ENCODE results near the gene FAM174B.

The FAM174B gene

DNA sequence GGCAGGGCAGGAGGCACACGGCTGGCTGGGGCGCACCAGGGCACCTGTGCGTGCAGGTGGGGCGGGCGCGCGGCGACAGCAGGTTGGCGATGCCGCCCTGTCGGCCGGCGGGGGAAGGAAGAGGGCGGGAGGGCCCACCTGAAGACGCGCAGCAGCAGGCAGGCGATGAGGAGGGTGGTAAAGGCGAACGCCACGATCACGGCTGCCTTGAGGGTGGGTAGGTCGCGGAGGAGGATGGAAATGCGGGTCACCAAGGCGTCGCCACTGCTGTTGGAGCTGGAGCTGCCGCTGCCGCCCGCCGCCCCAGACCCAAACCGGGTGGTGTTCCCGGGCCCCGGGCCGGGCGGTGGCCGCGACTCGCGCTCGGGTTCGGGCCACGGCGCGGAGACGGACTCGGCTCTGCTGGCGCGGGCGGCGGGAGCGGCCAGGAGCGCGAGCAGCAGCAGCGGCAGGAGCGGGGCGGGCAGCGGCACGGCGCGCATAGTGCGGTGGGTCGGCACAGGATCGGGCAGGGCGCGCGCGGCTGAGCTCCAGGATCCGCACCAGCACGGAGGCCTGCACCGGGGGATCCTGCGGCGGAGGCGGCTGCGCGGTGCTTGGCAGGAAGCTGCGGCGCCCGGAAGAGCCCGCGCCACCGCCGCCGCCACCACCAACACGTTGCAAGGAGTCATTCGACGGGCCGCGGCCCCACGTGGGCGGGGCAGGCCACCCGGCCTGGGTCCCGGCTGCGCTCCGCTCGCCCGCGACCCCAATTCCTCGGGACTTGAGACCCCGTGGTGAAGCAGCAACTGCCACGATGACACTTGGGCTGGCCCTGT lies at the start of gene FAM174B:
TSS of gene FAM174B (minus strand) at position 598 of the 818 bp plus-strand sequence.
- no peak for DNase-seq

DNA sequence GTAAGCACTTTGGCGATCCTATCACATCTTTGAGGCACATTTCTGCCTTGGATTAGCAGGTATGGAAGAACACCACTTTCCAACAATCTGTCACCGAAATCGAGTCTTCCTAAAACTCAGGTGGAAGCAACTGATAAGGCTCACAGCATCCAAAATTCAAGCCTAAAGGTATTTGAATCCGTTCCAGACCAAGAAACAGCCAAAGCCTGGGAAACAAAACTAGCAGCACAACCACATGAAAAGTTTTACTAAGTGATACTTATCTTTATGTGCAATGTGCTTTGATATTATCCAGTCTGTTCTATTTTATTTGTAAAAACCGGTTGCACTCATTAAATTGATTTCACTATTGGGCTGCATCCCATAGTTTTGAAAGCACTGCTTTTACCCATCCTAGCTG lies 40.5 kb upstream of the FAM174B start:
- DNase-seq: no peak

DNA sequence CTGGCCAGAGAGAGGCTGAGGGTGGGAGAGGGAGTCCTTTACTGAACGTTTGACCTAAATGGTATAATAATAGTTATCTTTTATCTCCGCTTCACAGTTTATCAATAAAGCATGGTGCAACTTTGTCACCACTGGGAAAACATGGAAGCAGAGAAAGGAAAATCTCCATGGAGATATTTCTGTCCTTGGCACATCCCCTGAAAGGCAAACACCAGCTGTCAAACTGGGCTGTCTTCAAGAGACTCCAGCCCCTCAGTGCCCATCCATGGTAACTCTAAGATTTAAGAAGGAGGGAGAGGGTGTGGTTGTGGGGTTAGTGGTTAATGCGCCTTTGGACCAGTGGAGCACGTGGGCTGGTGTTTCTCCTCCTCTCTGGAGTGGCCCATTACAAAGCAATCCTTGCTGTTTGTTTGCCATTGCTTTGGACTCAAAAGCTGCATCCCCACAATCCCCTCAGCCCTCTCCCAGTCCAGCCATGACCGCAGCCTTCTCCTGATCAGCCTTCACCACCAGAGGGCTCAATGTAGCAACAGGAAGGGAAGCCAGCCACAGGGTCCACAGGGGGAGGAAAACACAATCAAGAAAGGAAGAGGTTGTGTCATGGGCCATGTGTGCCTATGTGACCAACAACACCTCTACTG lies 38.2 kb upstream of the FAM174B start:
- DNase-seq: no peak

DNA sequence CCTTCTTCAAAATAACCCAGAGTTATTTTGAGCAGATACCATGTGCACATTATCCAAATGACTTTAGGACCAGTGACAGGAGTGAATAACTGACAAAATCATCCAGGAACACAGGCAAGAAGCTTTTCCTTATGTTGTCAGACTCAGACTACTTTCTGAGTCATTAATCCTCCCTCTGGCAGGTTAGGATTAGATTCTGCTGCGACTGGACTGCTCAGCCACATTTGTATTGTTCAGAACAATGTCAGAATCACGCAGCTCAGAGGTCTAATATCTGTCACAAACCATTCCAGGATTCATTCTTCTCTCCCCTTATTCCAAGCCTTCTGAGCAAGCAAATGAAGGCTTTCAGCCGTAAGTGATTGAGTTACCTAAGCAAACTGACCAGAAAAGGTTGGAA lies 34.8 kb upstream of the FAM174B start:
- DNase-seq: no peak

DNA sequence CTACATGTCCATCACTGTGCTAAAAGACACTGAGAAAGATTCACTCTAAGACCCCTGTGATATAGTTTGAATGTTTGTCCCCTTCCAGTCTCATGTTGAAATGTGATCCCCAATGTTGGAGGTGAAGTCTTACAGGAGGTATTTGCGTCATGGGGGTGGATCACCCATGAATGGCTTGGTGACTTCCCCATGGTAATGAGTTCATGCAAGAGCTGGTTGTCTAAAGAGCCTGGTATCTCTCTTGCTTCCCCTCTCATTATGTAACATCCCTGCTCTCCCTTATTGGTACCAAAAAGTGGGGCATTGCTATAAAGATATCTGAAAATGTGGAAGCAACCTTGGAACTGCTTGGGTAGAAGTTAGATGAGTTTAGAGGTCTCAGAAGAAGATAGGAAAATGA lies 32.2 kb upstream of the FAM174B start:
- DNase-seq: no peak

DNA sequence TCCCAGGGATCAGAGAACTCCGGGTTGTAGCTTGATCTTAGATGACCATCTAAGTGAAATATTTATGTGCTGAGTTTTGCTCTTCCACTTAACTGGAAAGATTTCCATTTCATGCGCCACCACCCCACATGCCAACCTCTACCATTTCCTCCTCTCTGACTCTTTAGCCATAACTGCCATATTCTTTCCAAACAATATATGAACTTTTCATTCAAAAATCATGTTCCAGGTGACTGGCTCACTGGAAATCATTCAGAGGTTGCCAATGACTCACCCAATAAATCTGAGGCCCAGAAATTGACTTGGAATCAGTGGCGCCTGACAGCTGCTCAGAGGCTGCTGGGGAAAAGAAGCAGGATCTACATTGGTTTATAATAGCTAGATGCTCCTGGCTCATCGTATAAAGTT lies 31.6 kb upstream of the FAM174B start:
- no peak for DNase-seq

DNA sequence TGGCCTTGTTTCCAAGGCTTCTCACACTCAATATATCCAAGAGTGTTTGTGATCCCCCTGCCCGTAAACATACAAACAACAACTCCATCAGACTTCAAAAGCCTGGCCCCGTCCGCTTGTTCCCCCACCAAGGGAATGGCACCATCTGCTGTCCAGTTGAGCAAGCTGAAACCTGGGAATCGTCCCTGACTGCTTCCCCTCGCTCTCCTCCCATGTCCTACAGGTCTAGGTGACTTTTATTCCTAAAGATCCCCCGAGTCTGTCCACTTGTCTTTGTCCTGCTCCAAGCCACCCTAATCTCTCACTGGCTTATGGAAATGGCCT lies 27.9 kb upstream of the FAM174B start:
- no peak for DNase-seq

DNA sequence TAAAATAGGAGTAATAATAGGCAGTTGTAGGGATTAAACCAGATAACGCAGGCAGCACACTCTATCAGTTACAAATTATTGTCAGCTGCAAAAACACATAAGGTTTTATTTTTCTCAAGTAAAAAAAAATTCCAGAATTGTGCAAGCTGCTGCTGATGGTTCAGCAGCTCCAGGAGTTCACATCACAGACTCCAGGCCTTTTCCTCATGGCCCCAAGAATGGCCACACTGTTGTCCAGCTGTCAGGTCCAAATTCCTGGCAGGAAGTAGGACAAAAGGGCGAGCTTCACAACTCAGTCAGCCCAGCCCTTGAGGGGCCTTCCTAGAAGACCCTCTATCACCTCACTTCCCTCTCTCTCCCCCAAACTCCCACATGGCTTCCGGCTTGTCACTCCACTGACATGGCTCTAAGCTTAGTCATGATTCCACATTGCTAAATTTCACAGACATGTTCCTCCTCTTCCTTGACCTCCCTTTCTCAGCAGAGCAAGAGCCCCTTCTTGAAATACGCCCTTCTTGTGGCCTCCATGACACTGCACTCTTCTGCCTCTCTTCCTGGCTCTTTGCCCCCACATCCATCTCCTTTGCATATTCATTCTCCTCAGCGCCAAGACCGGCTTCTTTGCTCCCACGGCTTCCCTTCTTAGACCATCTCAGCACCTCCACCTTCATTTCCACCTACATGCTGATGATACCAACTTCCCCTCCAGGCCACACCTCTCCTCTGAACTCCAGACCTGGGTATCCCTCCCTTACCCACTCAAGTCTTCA lies 27.4 kb upstream of the FAM174B start:
- no peak for DNase-seq

DNA sequence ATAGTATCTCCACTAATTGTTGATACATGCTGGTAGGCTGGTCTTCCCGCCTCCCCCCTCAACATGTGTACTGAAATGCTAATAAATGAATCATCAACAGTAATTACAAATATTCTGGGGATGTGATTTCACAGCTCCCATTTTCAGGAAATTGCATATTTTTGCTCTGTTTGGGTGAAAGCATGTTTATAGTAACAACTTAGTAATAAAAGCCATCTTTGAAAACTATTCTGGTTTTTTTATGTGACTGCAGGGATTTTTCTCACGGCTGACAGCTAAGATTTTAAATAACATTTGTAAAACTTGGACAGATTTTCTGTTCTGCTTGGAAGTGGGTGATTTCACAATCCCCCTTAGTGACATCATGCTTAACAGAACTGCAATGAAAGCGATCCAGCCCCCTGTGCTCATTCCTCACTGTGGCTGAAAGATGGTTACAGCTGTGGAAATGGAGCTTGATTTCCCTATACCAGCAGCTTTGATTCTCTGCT lies 25.6 kb upstream of the FAM174B start:
- DNase-seq: no peak

DNA sequence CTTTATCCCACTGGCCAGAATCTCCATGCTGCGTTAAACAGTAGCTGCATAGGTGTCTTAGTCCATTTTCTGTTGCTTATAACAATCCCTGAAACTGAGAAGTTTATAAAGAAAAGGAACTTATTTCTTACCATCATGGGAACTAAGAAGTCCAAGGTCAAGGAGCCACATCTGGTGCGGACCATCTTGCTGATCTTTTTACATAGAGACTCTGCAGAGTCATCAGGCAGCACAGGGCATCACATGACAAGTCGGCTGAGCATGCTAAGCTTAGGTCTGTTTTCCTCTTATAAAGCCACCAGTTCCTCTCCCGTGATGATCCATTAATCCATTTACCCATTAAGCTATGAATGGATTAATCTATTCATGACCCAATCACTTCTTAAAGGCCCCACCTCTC lies 22.4 kb upstream of the FAM174B start:
- no peak for DNase-seq

DNA sequence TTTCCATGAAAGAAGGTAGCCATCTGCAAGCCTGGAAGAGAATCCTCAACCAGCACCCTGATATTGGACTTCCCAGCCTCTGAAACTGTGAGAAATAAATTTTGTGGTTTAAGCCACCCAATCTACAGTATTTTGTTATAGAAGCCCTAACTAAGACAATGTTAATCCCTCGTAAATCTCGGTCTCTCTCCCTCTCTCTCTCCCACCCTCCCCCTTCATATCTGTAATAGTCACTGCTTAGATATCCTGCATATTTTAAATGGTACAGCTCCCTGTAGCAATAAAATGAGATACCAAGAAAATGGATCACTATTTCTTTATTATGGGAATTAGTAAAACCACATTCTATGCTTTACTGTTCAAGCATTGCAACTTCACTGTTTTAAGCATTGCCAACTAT lies 21.0 kb upstream of the FAM174B start:
- DNase-seq: no peak

DNA sequence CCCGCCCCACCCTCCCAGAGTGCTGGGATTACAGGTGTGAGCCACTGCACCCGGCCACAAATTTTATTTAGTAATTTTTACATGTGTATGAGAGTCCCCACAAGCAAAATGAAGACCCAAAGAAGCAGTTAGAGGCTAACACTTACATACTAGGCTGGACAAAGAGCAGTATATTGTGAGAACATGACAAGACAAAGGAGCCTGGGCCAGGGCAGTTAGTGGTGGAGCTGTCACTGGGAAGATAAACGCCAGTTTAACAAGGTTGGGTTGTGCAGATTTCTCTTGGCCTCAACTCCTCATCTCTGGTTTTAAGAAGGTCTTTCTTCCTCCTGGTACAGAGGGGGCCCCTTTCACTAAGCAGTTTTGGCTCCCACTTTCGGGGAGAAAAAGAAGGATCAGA lies 19.9 kb upstream of the FAM174B start:
- DNase-seq: no peak

DNA sequence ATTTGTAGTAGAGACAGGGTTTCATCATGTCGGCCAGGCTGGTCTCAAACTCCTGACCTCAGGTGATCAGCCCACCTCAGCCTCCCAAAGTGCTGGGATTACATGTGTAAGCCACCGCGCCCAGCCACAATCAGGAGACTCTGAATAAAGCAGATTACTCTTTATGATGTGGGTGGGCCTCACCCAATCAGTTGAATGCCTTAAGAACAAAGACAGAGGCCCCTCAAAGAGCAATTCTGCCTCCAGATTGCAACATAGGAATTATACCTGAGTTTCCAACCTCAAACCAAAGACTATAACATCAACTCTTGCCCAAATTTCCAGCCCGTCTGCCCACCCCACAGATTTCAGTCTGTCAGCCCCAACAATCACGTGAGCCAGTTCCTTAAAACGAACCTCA lies 18.8 kb upstream of the FAM174B start:
- DNase-seq: no peak

DNA sequence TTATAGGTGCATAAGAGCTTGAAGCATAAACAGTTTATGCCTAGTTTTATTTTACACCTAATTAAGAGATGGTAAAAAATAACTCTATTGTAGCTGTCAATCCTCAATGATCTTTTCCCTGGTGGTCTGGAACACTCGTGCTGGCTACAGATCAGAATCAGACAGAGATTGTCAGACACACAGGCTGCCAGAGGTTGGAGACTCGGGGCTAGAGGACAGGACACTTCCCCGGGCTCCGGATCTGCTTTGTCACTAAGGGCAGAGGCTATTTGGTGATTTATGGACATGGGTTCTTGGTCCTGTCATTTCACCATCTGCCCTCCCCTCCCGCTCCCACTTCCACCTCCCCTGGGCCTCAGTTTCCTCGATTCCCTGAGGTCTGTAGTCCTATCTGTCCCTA lies 16.5 kb upstream of the FAM174B start:
- no peak for DNase-seq

DNA sequence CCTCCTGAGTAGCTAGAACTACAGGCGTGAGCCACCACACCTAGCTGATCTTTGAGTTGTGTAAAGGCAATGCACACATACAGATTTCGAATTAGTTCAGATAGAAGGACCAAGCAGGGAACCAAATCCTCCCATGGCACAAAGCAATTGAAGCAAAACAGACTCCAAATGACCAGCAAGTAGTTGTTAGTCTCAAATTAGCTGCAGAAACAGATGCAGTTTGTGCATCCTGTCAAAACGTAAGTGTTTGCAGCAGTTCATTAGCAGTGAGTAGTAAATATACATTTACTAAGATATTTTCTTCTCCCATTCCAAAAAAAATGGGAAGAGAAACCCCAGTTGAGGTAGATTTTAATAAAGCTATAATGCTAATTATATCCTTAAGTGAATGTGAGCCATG lies 15.8 kb upstream of the FAM174B start:
- no peak for DNase-seq

DNA sequence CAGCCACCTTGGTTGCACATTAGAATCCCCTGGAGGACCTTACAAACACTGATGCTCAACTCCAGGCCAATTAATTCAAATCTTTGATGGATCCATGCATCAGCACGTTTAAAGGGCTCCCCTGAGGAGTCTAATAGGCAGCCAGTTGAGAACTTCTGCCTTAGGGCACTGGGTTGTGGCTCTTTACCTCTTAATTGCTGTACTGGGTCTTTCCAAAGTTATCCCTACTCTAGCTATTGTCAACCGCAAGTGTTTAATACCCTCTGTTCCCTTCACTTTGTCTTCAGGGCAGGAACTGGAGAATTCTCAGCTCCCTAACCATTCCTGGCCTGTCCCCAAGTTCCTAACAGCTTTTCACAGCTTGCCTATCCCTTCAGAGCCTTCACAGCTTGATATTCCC lies 15.0 kb upstream of the FAM174B start:
- DNase-seq: no peak

DNA sequence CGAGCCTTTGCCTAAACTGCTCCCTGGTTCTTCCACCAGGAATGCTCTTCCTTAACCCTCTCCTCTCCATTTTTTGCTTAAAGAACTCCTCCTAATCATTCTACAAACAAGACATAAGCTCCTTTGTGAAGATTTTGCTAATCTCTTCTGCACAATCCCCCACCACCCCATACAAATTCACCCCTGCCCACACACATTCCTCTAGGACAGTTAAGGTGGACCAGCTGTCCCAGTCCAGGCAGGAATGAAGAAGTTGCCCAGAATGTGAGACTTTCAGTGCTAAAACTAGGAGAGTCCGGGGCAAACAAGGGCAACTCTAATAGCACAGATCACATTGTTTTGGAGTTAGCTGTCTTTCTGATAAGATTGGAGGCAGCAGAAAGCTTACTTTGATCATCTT lies 13.9 kb upstream of the FAM174B start:
- DNase-seq: no peak

DNA sequence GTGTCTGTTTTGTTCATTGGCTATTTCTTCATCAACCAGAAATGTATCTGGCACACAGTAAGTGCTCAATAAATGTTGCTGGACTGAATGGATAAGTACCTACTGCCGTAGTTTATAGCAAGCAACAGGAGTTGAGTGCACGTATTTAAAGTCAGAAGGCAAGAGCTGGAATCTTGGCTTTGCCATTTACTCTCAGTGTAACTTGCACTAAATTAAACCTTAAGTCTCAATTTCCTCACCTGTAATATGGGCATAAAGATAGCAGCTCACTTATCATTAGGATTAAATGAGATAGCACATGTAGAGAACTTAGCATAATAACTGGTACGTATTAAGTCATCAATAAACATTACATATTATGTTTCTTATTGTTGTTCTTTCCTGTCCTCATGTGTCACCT lies 13.0 kb upstream of the FAM174B start:
- DNase-seq: no peak

DNA sequence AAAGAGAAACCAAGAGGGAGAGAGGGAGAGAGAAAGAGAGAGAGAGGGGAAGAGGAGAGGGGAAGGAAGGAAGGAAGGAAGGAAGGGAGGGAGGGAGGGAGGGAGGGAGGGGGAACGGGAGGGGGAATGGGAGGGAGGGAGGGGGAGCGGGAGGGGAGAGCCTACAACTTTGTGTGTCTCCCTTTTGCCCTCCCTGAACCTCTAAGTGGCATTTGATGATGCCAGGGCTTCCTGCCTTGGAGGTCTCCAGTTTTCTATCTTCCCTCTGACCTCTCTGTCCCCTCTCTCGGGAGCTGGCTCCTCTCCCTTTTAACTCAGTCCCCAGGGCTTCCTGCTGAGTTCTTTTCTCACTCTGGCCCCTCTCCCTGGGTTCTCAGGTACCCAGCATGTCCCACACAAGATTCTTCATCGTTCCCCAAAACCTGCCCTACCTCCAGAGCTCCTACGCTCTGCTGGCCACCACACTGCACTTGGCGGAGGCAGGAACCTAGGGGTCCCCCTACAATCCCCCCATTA lies 12.5 kb upstream of the FAM174B start:
- DNase-seq: no peak

DNA sequence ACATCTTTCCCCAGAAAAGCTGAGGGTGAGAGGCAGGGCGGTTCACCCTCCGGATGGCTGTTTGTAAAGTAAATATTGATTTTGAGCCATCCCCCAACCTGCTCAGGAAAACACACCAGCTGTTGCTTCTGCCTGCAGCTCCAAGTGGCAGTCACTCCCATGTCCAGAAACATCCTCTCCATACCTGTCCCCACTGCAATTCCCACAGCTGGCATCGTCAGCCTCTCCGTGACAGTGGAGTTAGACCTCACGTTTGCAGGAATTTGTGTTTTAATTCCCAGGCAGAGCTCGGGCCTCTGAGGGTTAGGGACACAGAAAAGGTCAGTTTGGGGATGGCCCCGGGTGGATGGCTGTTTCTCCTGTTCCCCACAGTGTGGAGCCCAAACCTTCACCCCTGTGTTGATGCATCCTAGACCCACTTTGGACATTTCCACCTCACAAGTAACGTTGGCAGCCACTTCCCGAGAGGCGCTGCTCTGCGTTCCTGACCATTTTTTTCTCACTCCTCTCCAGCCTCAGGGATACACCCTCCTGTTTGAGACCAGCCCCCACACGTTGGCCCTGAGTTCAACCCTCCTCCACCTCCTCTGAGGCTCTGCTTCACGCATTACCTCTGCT lies 11.8 kb upstream of the FAM174B start:
- DNase-seq: no peak

DNA sequence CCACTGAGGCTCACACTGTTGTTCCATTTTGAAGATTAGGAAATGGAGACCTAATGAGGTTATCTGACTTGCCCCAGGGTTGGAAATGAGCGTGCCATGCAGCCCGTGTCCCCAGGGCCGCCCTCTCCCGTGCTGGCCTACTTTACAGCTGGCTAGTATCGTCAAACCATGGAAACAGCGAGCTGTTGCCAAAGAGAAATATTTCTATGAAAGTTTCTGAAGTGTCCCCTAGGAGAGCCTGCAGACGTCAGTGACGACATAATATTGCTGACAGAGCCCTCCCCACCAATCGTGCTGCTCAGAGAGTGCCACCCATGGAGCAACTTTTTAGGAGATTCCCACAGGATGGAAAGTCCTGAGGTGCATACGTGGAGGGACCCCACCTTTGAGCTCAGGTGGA lies 11.2 kb upstream of the FAM174B start:
- DNase-seq: no peak

DNA sequence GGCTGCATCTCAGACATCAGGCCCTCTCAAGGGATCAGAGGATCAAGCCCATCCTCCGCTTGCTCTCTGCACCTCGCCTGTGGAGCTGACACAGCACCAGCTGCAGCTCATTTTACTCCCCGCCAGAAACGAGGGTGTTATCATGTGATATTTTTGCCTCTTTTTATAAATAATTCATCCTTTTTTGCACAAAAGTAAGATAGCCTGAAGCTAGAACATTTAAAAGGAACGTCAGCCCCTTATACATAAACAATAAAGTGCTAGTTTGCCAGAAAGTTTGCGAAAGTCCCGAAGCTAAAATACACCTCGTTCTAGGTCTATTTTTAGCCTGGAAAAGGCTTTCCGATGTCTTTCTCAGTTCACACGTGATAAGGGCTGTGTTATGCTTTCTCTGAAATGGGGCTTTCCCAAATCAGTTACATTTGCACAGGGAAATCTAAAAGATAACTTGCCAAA lies 9.6 kb upstream of the FAM174B start:
- no peak for DNase-seq

Data from HCEC 1CT (cell line).